Skeletal muscle tissue (tissue), 5 donors: ENCODE results near the gene PRR14L. TPM values are rescaled to one million over a fixed set of nuclear protein-coding genes. Genes with fewer than 3 reads are reported as not detected.

Experiments
- H3K27ac ChIP-seq: one replicate; pipeline ENCODE4 v1.7.0; 2013; ENCODE audit warnings: mild to moderate bottlenecking, low read depth, low read length, inconsistent platforms
- H3K27me3 ChIP-seq, 3 donors: one replicate each; pipeline ENCODE4 v1.7.0; 2013; ENCODE audit warnings: low read length in 3 of 3; ENCODE audit not compliant: control insufficient read depth in 3 of 3, insufficient read depth in 3 of 3
- H3K36me3 ChIP-seq, 3 donors: one replicate each; pipeline ENCODE4 v1.7.0; 2013; ENCODE audit warnings: low read length in 3 of 3; ENCODE audit not compliant: control insufficient read depth in 3 of 3, insufficient read depth in 3 of 3
- H3K4me1 ChIP-seq, 3 donors: one replicate each; pipeline ENCODE4 v1.7.0; 2013; ENCODE audit warnings: low read length in 3 of 3, mild to moderate bottlenecking in 3 of 3; ENCODE audit not compliant: control insufficient read depth in 3 of 3, insufficient read depth in 3 of 3
- H3K4me3 ChIP-seq, 3 donors: one replicate each; pipeline ENCODE4 v1.7.0; 2013; ENCODE audit warnings: low read length in 3 of 3
- H3K9ac ChIP-seq, 3 donors: one replicate each; pipeline ENCODE4 v1.7.0; 2013; ENCODE audit warnings: low read length in 3 of 3, mild to moderate bottlenecking in 3 of 3, moderate library complexity in 2 of 3, low read depth in 1 of 3
- H3K9me3 ChIP-seq, 3 donors: one replicate each; pipeline ENCODE4 v1.7.0; 2013; ENCODE audit warnings: low read length in 3 of 3; ENCODE audit not compliant: control insufficient read depth in 3 of 3
- small RNA-seq: library from RNA; depleted of rRNA; stranded (forward); fragments of <200 nt; gene quantifications from one replicate; pipeline ENCODE3, GENCODE V24; 2014
- total RNA-seq: library from RNA; depleted of rRNA; stranded (reverse); fragments of >200 nt; gene quantifications from one replicate; pipeline ENCODE4 v1.2.3, GENCODE V29; 2014
- donor health status: Osteomylitis.

PRR14L gene
- total RNA-seq, 1 donor from 2014 or later: 16.7 TPM

GRCh38 chr22:31631436-31631835 lies 118.5 kb downstream of the PRR14L start:
- H3K4me3 ChIP-seq: peak overlapping the region; percentile 64 to 76 (median 69)
- H3K27ac ChIP-seq: peak overlapping the region; percentile 81
- peaks cover 45 to 56% (median 54%) of the 10 kb centered on the region in 3 donors for H3K4me1 ChIP-seq
- H3K36me3 ChIP-seq: peaks cover 0 to 7% (median 2%) of the 10 kb centered on the region in 3 donors
- H3K9ac ChIP-seq: peak overlapping the region; percentile 74 to 79 (median 77)
- H3K9me3 ChIP-seq: no peaks in the 10 kb centered on the region
- H3K27me3 ChIP-seq: no peaks in the 10 kb centered on the region

Small RNA genes within 50 kb of the gene (small RNA-seq; reads per million reads assigned to genes)
- not detected for gene RN7SL20P

Other genes with a start within 250 kb of the PRR14L start
- gene PISD, start 87.9 kb downstream of the PRR14L start, total RNA-seq: 11.0 TPM
- 14.1 TPM for gene DEPDC5, start 3.9 kb upstream of the PRR14L start, total RNA-seq
- gene YWHAH, start 194.4 kb upstream of the PRR14L start, total RNA-seq: 52.7 TPM